Gastrocnemius medialis (tissue), 4 donors: ENCODE results near the gene FAM210A. TPM values are rescaled to one million over a fixed set of nuclear protein-coding genes. Genes with fewer than 3 reads are reported as not detected.
"Not testable (repeated sequence)": the region's sequence is repeated elsewhere in the genome, so short reads cannot be mapped to it uniquely, and the experiment has no call there.

Experiments used
- ATAC-seq, 2 donors: fragments of 150-250 bp; one replicate each; pipeline ENCODE4 v1.9.1; 2016
- DNase-seq, 2 donors: peaks; one replicate each; pipeline ENCODE4 v3.0.0-alpha.2; 2019
- H3K27ac ChIP-seq, 4 donors: fragments of 200-600 bp; sonication (generic); 1 replicate in 1 of 4; 2 replicates in 3 of 4; pipeline ENCODE4 v1.5.1; 2016 to 2018; ENCODE audit warnings: mild to moderate bottlenecking in 2 of 4, moderate library complexity in 1 of 4
- H3K27me3 ChIP-seq, 3 donors: fragments of 200-600 bp; sonication (generic) in 2 of 3; 1 replicate in 1 of 3; 2 replicates in 2 of 3; pipeline versions ENCODE4 v1.5.1 to v1.6.0; 2016 to 2019; ENCODE audit warnings: mild to moderate bottlenecking in 1 of 3, moderate library complexity in 1 of 3
- H3K36me3 ChIP-seq, 2 donors: fragments of 200-600 bp; sonication (generic) in 1 of 2; one replicate each; pipeline ENCODE4 v1.5.1; 2017 to 2018
- H3K4me1 ChIP-seq, 2 donors: fragments of 200-600 bp; sonication (generic) in 1 of 2; one replicate each; pipeline ENCODE4 v1.5.1; 2016 to 2017; ENCODE audit warnings: mild to moderate bottlenecking in 2 of 2
- H3K4me3 ChIP-seq, 4 donors: fragments of 200-600 bp; sonication (generic) in 3 of 4; 1 replicate in 1 of 4; 2 replicates in 3 of 4; pipeline ENCODE4 v1.5.1; 2016 to 2019; ENCODE audit warnings: mild to moderate bottlenecking in 2 of 4
- H3K9me3 ChIP-seq, 3 donors: fragments of 200-600 bp; sonication (generic) in 2 of 3; 1 replicate in 1 of 3; 2 replicates in 2 of 3; pipeline ENCODE4 v1.5.1; 2016 to 2019
- POLR2A ChIP-seq, 2 donors: fragments of 450-650 bp; IDR thresholded peaks; one replicate each; pipeline ENCODE4 v1.6.1; 2017; ENCODE audit warnings: antibody characterized with exemption in 2 of 2, mild to moderate bottlenecking in 2 of 2, moderate library complexity in 2 of 2
- in situ Hi-C, 4 donors: fragments of 200-750 bp; cut with MboI; loops; one replicate each; pipeline versions ENCODE4 v1.15.0 to v1.8.0; 2017; ENCODE audit warnings: low sequenced_read_pairs in 4 of 4
- intact Hi-C: fragments of 100-400 bp; cut with DNase I; formaldehyde crosslinking; loops from one replicate; pipeline ENCODE4 v1.15.1; 2023; ENCODE audit warnings: low total_unique reads
- total RNA-seq, 4 donors: library from RNA; depleted of rRNA; stranded (reverse); fragments of >200 nt; gene quantifications; one replicate each; pipeline versions ENCODE4 v1.1.0 to v1.2.3, GENCODE V29; 2016
- TF ChIP-seq, protein P1 (sequence below), 5 experiments: fragments of 450-650 bp in 3 of 5; fragments of 200-600 bp in 2 of 5; sonication (generic) in 2 of 5; IDR thresholded peaks in 4 of 5; conservative IDR thresholded peaks in 1 of 5; 1 replicate in 4 of 5; 2 replicates in 1 of 5; pipeline ENCODE4 v1.5.1; 2016 to 2019; ENCODE audit warnings: antibody characterized with exemption in 5 of 5, mild to moderate bottlenecking in 3 of 5, moderate library complexity in 3 of 5

FAM210A gene
- total RNA-seq, 4 donors from 2014 or later = 7.8 to 23.1 (median 16.3) TPM

DNA sequence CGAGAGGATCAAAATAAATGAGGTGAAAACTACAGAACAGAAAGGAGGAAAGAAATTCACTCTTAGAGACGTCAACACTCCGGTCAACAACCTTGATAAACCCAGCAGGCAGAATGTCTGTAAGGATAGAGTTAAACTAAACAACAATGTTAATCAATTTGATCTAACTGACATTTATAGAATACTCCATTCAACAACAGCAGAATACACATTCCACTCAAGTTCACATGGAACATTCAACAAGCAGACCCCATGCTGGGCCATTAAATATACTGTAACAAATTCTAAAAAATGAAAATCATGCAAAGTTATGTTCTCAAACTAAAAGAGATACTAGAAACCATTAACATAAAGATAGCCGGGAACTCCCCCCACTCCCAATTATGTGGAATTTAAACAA is 41.8 kb downstream of the FAM210A start:
- ATAC-seq (no peak), DNase-seq (no peak)
- Histone ChIP-seq H3K27ac (no peak overlapping the region), H3K9me3 (no peaks in the 10 kb centered on the region), H3K4me3 (no peak overlapping the region), H3K4me1 (peaks cover 8 to 17% of the 10 kb centered on the region in 2 donors), H3K27me3 (no peaks in the 10 kb centered on the region), H3K36me3 (no peaks in the 10 kb centered on the region)
- in situ Hi-C loops = no loop called here
- TF ChIP-seq, protein P1, sequence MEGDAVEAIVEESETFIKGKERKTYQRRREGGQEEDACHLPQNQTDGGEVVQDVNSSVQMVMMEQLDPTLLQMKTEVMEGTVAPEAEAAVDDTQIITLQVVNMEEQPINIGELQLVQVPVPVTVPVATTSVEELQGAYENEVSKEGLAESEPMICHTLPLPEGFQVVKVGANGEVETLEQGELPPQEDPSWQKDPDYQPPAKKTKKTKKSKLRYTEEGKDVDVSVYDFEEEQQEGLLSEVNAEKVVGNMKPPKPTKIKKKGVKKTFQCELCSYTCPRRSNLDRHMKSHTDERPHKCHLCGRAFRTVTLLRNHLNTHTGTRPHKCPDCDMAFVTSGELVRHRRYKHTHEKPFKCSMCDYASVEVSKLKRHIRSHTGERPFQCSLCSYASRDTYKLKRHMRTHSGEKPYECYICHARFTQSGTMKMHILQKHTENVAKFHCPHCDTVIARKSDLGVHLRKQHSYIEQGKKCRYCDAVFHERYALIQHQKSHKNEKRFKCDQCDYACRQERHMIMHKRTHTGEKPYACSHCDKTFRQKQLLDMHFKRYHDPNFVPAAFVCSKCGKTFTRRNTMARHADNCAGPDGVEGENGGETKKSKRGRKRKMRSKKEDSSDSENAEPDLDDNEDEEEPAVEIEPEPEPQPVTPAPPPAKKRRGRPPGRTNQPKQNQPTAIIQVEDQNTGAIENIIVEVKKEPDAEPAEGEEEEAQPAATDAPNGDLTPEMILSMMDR (IDR thresholded peaks at IDR 0.05 in 4 of 5, conservative IDR thresholded peaks at IDR 0.05 in 1 of 5) = no peak
- no peak for TF ChIP-seq POLR2A (IDR thresholded peaks at IDR 0.05)
- intact Hi-C loops = no loop called here

DNA sequence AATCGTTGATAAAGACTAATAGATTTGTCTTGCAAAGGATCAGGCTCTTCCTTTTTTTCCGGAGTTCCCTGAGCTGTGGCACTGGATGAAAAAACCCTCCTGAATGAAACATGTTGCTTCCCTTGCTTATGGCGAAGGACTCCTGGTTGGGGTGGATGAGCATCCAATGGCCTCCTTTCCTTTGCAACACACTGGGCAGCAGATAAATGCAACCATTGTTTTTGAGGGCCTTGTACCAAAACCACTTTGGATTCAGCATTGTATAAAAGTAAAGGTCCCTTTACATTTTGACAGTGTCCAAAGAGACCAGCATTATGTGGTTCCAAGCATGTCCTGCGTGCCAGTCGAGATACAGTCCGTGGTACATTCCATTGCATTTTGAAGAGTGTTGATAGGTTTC is 44.7 kb downstream of the FAM210A start:
- no peaks in the 10 kb centered on the region for H3K27me3 ChIP-seq
- no peak for TF ChIP-seq POLR2A (IDR thresholded peaks at IDR 0.05)
- TF ChIP-seq, protein P1 (IDR thresholded peaks at IDR 0.05 in 4 of 5, conservative IDR thresholded peaks at IDR 0.05 in 1 of 5) = no peak
- no peaks in the 10 kb centered on the region for H3K9me3 ChIP-seq
- no peak overlapping the region for H3K4me3 ChIP-seq
- intact Hi-C loops (no loop called here), in situ Hi-C loops (no loop called here)
- peaks cover 23 to 31% of the 10 kb centered on the region in 2 donors for H3K4me1 ChIP-seq
- ATAC-seq (no peak), DNase-seq (no peak)
- no peak overlapping the region for H3K27ac ChIP-seq
- H3K36me3 ChIP-seq = no peaks in the 10 kb centered on the region

DNA sequence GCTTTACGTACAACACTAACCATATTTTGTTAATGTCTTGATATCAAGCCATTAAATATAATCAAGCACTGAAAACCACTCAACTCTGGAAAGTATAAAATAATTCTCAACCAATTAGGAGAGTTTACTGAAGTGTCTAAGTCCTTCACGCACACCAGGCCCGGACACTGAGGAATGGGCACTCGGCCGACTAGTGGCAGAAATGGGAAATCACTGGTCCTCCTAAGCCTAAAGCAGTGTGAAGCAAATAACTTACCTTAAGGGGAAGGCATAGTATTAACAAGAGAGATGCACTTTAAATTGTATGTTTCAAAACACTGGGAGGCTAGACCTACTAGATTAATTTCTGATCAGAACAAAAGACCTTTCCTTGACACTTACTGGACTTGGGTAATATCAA is 45.7 kb downstream of the FAM210A start:
- H3K27ac ChIP-seq = no peak overlapping the region
- TF ChIP-seq, protein P1 (IDR thresholded peaks at IDR 0.05 in 4 of 5, conservative IDR thresholded peaks at IDR 0.05 in 1 of 5) = peak in 4 of 5 experiments; percentile 21 to 38 (median 27)
- no peak for TF ChIP-seq POLR2A (IDR thresholded peaks at IDR 0.05)
- peaks cover 23 to 31% of the 10 kb centered on the region in 2 donors for H3K4me1 ChIP-seq

DNA sequence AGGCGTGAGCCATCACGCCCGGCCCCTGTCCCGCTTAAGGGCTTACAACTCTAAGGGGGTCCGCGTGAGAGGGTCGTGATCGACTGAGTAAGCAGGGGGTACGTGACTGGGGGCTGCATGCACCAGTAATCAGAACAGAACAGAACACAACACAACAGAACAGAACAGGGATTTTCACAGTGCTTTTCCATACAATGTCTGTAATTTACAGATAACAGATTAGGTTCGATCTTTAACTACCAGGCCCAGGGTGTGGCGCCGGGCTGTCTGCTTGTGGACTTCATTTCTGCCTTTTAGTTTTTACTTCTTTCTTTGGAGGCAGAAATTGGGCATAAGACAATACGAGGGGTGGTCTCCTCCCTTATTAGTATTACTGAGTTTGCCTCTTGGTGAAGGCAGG is 49.0 kb downstream of the FAM210A start:
- H3K4me3 ChIP-seq, H3K9me3 ChIP-seq, ATAC-seq, intact Hi-C loops, H3K27ac ChIP-seq, in situ Hi-C loops, DNase-seq, H3K27me3 ChIP-seq, H3K36me3 ChIP-seq: not testable (repeated sequence)
- H3K4me1 ChIP-seq = peaks cover 23 to 29% of the 10 kb centered on the region in 2 donors

More for the DNA sequence above, 45.7 kb downstream of the FAM210A start:
- H3K4me3 ChIP-seq = no peak overlapping the region
- in situ Hi-C loops (no loop called here), intact Hi-C loops (no loop called here)
- H3K27me3 ChIP-seq = no peaks in the 10 kb centered on the region
- DNase-seq (no peak), ATAC-seq (no peak)
- no peaks in the 10 kb centered on the region for H3K9me3 ChIP-seq
- H3K36me3 ChIP-seq = no peaks in the 10 kb centered on the region

DNA sequence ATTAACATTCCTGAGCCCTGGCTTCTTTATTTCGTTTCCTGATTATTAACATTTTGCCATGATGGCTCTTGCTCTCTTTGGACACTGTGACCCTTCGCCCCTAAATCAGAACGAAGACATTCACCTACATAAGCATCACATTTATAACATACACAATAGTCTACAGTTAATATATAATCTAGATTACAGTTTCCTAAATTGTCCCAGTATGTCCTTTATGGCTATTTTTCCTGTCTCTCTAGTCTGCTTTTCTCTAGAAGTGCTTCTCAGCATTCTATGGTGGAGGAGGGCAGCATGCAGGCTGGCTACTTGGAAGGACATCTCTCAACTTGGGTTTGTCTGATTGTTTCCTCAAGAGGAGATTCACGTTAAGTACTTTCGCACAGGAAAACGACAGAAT is 49.9 kb downstream of the FAM210A start:
- intact Hi-C loops (no loop called here), in situ Hi-C loops (no loop called here)
- peaks cover 23 to 29% of the 10 kb centered on the region in 2 donors for H3K4me1 ChIP-seq
- no peaks in the 10 kb centered on the region for H3K9me3 ChIP-seq
- no peak for DNase-seq
- H3K27me3 ChIP-seq = no peaks in the 10 kb centered on the region
- no peak overlapping the region for H3K27ac ChIP-seq
- TF ChIP-seq, protein P1 (IDR thresholded peaks at IDR 0.05 in 4 of 5, conservative IDR thresholded peaks at IDR 0.05 in 1 of 5) = no peak
- no peak for TF ChIP-seq POLR2A (IDR thresholded peaks at IDR 0.05)
- no peak overlapping the region for H3K4me3 ChIP-seq
- ATAC-seq = no peak
- H3K36me3 ChIP-seq = no peaks in the 10 kb centered on the region
